Vagina (tissue), 2 donors: ENCODE data around the gene CCNQ.

Experiments
- POLR2A ChIP-seq, 2 donors: fragments of 450-650 bp; IDR thresholded peaks; one replicate each; pipeline ENCODE4 v1.6.1; 2017; ENCODE audit warnings: antibody characterized with exemption in 2 of 2, mild to moderate bottlenecking in 2 of 2, moderate library complexity in 2 of 2
- TF ChIP-seq, protein P1 (sequence below), 3 experiments: fragments of 450-650 bp in 2 of 3; fragments of 200-600 bp in 1 of 3; sonication (generic) in 1 of 3; IDR thresholded peaks; one replicate each; pipeline ENCODE4 v1.5.1; 2017 to 2019; ENCODE audit warnings: antibody characterized with exemption in 3 of 3, mild to moderate bottlenecking in 2 of 3, moderate library complexity in 2 of 3

DNA sequence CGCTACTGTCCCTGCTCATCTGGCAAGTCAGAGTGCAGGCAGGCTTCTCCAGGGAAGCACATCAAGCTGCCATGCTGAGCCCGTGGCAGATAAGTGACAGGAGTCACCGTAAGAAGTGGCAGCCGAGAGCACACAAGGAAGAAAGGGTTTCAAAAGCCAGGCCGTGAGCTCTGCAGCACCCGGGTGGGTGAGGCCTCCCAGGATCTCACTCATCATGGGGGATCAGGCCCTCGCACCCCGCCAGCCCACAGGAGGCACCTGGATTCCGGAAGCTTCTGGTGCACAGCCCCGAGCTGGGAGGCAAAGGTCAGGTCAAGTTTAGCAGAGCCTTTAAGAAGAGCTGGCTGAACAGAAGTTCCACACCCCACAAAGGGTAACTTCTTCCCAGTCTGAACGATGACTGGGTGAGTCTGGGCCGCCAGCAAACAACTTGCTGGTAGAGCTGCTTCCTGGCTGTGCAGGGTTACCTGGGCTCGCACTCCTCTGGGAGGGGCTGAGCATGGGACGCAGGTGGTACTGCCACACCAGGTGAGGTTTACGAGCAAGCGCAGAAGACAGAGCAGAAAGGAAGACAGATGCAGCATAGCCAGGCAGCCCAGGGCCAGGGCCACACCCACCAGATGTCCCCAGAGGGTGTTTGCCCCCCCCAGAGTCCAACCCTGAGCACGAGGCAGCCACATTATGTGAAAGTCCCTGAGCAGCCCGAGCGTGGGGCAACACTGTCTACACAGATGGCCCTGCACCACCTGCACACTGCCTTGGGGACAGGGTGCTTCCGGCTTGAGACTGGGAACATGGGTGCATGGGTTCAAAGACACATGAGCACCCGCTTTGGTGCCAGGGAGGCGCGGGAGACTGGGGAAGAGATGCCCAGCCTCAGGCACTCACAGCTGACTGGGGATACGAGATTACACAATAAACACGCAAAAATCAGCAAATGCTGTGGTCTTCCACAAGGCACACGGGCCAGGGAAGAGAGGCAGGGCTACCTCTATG lies 7.7 kb downstream of the CCNQ start:
- no peak for TF ChIP-seq POLR2A (IDR thresholded peaks at IDR 0.05)
- TF ChIP-seq, protein P1, sequence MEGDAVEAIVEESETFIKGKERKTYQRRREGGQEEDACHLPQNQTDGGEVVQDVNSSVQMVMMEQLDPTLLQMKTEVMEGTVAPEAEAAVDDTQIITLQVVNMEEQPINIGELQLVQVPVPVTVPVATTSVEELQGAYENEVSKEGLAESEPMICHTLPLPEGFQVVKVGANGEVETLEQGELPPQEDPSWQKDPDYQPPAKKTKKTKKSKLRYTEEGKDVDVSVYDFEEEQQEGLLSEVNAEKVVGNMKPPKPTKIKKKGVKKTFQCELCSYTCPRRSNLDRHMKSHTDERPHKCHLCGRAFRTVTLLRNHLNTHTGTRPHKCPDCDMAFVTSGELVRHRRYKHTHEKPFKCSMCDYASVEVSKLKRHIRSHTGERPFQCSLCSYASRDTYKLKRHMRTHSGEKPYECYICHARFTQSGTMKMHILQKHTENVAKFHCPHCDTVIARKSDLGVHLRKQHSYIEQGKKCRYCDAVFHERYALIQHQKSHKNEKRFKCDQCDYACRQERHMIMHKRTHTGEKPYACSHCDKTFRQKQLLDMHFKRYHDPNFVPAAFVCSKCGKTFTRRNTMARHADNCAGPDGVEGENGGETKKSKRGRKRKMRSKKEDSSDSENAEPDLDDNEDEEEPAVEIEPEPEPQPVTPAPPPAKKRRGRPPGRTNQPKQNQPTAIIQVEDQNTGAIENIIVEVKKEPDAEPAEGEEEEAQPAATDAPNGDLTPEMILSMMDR (IDR thresholded peaks at IDR 0.05) = no peak
